Measurements from ENCODE around the gene PCP4L1.

DNA sequence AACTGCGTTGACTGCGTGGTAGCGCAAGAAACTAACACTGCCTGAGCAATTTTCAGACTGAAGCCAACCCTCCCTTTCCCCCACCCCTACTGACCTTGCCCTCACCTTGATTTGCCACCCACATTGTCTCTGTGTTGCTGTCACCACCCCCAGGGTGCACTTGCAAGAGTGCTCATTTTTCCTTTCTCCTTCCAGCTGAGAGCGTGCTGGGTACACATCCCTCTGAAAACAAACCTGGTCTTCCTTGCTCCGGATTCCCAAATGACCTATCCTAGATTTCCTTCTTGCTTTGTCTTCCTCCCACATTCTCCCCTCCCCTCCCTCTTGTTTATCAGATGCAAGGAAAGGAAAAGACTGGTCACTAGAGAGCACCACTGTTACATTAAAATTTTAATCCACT is 27.0 kb downstream of the PCP4L1 start:
- TF ChIP-seq, protein P1, sequence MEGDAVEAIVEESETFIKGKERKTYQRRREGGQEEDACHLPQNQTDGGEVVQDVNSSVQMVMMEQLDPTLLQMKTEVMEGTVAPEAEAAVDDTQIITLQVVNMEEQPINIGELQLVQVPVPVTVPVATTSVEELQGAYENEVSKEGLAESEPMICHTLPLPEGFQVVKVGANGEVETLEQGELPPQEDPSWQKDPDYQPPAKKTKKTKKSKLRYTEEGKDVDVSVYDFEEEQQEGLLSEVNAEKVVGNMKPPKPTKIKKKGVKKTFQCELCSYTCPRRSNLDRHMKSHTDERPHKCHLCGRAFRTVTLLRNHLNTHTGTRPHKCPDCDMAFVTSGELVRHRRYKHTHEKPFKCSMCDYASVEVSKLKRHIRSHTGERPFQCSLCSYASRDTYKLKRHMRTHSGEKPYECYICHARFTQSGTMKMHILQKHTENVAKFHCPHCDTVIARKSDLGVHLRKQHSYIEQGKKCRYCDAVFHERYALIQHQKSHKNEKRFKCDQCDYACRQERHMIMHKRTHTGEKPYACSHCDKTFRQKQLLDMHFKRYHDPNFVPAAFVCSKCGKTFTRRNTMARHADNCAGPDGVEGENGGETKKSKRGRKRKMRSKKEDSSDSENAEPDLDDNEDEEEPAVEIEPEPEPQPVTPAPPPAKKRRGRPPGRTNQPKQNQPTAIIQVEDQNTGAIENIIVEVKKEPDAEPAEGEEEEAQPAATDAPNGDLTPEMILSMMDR (IDR thresholded peaks at IDR 0.05; ENCODE audit: borderline replicate concordance, extremely low read depth, low read length, poor library complexity, severe bottlenecking), result no peak
- no peak for TF ChIP-seq EZH2 (IDR thresholded peaks at IDR 0.05; ENCODE audit: borderline replicate concordance, low read depth, low read length, severe bottlenecking)
